Tibial nerve (tissue), 4 donors: ENCODE results near the gene LMNB1. TPM values are rescaled to one million over a fixed set of nuclear protein-coding genes. Genes with fewer than 3 reads are reported as not detected.
A peak's percentile ranks its signal among the peaks of the same experiment; 100 is the strongest.
"Not testable (repeated sequence)": the region's sequence is repeated elsewhere in the genome, so short reads cannot be mapped to it uniquely, and the experiment has no call there.

Experiments
- DNase-seq, 2 donors: peaks; one replicate each; pipeline ENCODE4 v3.0.0-alpha.2; 2019; ENCODE audit warnings: low spot score in 2 of 2
- H3K27ac ChIP-seq, 4 donors: fragments of 200-600 bp; sonication (generic) in 3 of 4; one replicate each; pipeline ENCODE4 v1.5.1; 2017 to 2019; ENCODE audit warnings: mild to moderate bottlenecking in 1 of 4
- H3K27me3 ChIP-seq, 2 donors: fragments of 200-600 bp; sonication (generic) in 1 of 2; one replicate each; pipeline versions ENCODE4 v1.5.1 to v1.6.0; 2017 to 2019
- H3K36me3 ChIP-seq, 3 donors: fragments of 200-600 bp; sonication (generic); one replicate each; pipeline ENCODE4 v1.5.1; 2018 to 2019
- H3K4me1 ChIP-seq, 4 donors: fragments of 200-600 bp; sonication (generic) in 3 of 4; one replicate each; pipeline ENCODE4 v1.5.1; 2017 to 2019
- H3K4me3 ChIP-seq, 4 donors: fragments of 200-600 bp; sonication (generic) in 3 of 4; one replicate each; pipeline ENCODE4 v1.5.1; 2017 to 2019; ENCODE audit warnings: mild to moderate bottlenecking in 1 of 4, moderate library complexity in 1 of 4
- H3K9me3 ChIP-seq, 4 donors: fragments of 200-600 bp; sonication (generic) in 3 of 4; one replicate each; pipeline ENCODE4 v1.5.1; 2017 to 2019
- EP300 ChIP-seq, 2 donors: sonication (generic); formaldehyde crosslinking; IDR thresholded peaks; one replicate each; pipeline ENCODE4 v1.6.1; 2017; ENCODE audit warnings: antibody characterized with exemption in 2 of 2, mild to moderate bottlenecking in 1 of 2
- POLR2A ChIP-seq, 2 donors: fragments of 450-650 bp; IDR thresholded peaks; one replicate each; pipeline ENCODE4 v1.6.1; 2017; ENCODE audit warnings: antibody characterized with exemption in 2 of 2, mild to moderate bottlenecking in 2 of 2, moderate library complexity in 2 of 2
- WGBS, 2 donors: methylation state at CpG; one replicate each; pipeline ENCODE4 v1.1.5; 2018; 5-methylcytosine and 5-hydroxymethylcytosine counted together
- total RNA-seq, 4 donors: library from RNA; depleted of rRNA; stranded (reverse); fragments of >200 nt; gene quantifications; one replicate each; pipeline ENCODE4 v1.1.0, GENCODE V29; 2016
- TF ChIP-seq, protein P1 (sequence below), 5 experiments: fragments of 200-600 bp in 3 of 5; fragments of 450-650 bp in 2 of 5; sonication (generic) in 3 of 5; IDR thresholded peaks; one replicate each; pipeline ENCODE4 v1.5.1; 2016 to 2019; ENCODE audit warnings: antibody characterized with exemption in 5 of 5, mild to moderate bottlenecking in 3 of 5, moderate library complexity in 2 of 5

LMNB1 gene
- total RNA-seq, 4 donors from 2014 or later: 5.2 to 18.9 (median 12.0) TPM

DNA sequence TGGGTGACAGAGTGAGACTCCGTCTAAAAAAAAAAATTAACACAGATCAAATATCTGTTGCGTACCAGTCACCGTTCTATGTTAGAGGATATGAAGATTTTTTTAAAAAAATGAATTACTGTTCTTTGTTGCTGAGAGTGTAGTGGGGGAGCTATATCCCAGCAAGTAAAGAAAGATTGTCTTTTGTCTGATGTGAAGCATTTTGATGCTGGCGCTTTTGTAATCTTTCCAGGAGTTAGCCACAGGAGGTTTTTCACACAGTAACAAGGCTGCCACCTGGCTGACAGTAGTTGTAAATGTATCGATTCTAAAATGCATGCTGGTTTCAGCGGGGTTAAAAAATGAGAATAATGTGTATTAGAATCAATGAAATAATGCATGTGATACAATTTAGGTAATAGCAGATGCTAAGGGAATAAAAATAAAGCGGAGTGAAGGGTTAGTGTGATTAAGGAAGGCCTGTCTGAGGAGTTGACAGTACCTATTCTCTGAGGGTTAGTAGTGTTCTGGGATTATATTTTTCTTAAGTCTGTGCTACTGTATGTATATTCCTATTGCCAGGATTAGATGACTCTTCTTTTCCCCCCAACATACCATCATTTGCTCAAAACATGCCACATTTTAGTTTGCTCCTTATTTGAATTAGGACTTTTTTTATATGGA lies 3.4 kb downstream of the LMNB1 start:
- TF ChIP-seq EP300 (IDR thresholded peaks at IDR 0.05) (no peak), POLR2A (IDR thresholded peaks at IDR 0.05) (no peak)
- TF ChIP-seq, protein P1, sequence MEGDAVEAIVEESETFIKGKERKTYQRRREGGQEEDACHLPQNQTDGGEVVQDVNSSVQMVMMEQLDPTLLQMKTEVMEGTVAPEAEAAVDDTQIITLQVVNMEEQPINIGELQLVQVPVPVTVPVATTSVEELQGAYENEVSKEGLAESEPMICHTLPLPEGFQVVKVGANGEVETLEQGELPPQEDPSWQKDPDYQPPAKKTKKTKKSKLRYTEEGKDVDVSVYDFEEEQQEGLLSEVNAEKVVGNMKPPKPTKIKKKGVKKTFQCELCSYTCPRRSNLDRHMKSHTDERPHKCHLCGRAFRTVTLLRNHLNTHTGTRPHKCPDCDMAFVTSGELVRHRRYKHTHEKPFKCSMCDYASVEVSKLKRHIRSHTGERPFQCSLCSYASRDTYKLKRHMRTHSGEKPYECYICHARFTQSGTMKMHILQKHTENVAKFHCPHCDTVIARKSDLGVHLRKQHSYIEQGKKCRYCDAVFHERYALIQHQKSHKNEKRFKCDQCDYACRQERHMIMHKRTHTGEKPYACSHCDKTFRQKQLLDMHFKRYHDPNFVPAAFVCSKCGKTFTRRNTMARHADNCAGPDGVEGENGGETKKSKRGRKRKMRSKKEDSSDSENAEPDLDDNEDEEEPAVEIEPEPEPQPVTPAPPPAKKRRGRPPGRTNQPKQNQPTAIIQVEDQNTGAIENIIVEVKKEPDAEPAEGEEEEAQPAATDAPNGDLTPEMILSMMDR (IDR thresholded peaks at IDR 0.05): peak; percentile 44 to 64 (median 56)
- 26 to 30% methylated on average over 7 of the region's 7 CpGs for WGBS, 2 donors
- DNase-seq: peak in 1 of 2 donors; percentile 47
- Histone ChIP-seq H3K27me3 (no peaks in the 10 kb centered on the region), H3K4me3 (no peak overlapping the region), H3K36me3 (no peaks in the 10 kb centered on the region), H3K4me1 (peaks cover 0 to 30% (median 5%) of the 10 kb centered on the region in 4 donors), H3K9me3 (no peaks in the 10 kb centered on the region), H3K27ac (no peak overlapping the region)

DNA sequence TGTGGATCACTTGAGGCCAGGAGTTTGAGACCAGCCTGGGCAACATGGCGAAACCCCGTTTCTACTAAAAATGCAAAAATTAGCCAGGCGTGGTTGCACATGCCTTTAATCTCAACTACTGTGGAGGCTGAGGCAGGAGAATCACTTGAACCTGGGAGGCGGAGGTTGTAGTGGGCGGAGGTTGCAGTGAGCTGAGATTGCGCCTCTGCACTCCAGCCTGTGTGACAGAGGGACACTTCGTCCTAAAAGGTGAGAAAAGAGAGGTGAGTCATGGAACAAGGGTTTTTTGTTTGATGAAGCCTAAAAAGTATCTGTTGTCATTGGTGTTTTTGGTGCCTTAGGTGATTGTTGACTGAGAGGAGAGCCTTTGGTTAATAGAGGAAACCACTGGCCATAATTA lies 11.5 kb downstream of the LMNB1 start:
- not testable (repeated sequence) for H3K4me3 ChIP-seq, H3K36me3 ChIP-seq, H3K27ac ChIP-seq, H3K27me3 ChIP-seq, H3K9me3 ChIP-seq, H3K4me1 ChIP-seq, DNase-seq
- WGBS, 2 donors: 97% methylated on average over 7 of the region's 7 CpGs

DNA sequence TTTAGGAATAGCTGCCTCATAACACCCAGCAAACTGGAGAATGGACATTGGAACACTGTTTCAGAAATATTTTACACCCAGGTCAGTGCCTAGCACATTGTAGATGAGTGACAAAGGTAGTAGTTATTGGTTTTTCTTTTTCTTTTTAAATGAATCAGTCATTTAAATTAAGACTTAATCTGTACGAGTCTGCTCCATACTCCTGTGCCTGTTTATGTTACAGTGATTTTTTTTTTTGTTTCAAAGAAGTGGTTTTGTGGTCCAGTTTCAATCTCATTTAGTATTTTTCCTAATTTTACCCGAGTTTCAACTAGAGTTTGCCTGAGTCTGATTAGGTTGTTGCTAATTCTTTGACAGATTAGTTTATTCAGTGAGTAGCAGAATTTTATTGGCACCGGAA lies 16.2 kb downstream of the LMNB1 start:
- H3K27me3 ChIP-seq: no peaks in the 10 kb centered on the region
- TF ChIP-seq, protein P1 (IDR thresholded peaks at IDR 0.05): no peak
- no peak for TF ChIP-seq POLR2A (IDR thresholded peaks at IDR 0.05)
- TF ChIP-seq EP300 (IDR thresholded peaks at IDR 0.05): no peak
- H3K4me3 ChIP-seq: no peak overlapping the region
- WGBS, 2 donors: 80 to 85% methylated on average over 3 of the region's 3 CpGs
- no peak overlapping the region for H3K27ac ChIP-seq
- no peaks in the 10 kb centered on the region for H3K4me1 ChIP-seq
- H3K9me3 ChIP-seq: no peaks in the 10 kb centered on the region
- no peaks in the 10 kb centered on the region for H3K36me3 ChIP-seq
- no peak for DNase-seq

GRCh38 chr5:126793648-126794047 lies 16.7 kb downstream of the LMNB1 start:
- not testable (repeated sequence) for H3K27ac ChIP-seq, H3K4me1 ChIP-seq, H3K27me3 ChIP-seq, DNase-seq, H3K9me3 ChIP-seq, H3K36me3 ChIP-seq, H3K4me3 ChIP-seq
- 95 to 98% methylated on average over 9 of the region's 9 CpGs for WGBS, 2 donors

- no peaks in the 10 kb centered on the region for H3K36me3 ChIP-seq
- no peak overlapping the region for H3K4me3 ChIP-seq
- H3K27me3 ChIP-seq: no peaks in the 10 kb centered on the region
- H3K4me1 ChIP-seq: no peaks in the 10 kb centered on the region
- WGBS, 2 donors: 65 to 73% methylated on average over 6 of the region's 6 CpGs
- H3K27ac ChIP-seq: no peak overlapping the region
- no peak for DNase-seq
- TF ChIP-seq POLR2A (IDR thresholded peaks at IDR 0.05) (no peak), EP300 (IDR thresholded peaks at IDR 0.05) (no peak)
- TF ChIP-seq, protein P1 (IDR thresholded peaks at IDR 0.05): no peak
- no peaks in the 10 kb centered on the region for H3K9me3 ChIP-seq
Observed at GRCh38 chr5:126794157-126794828, 17.4 kb downstream of the LMNB1 start.

DNA sequence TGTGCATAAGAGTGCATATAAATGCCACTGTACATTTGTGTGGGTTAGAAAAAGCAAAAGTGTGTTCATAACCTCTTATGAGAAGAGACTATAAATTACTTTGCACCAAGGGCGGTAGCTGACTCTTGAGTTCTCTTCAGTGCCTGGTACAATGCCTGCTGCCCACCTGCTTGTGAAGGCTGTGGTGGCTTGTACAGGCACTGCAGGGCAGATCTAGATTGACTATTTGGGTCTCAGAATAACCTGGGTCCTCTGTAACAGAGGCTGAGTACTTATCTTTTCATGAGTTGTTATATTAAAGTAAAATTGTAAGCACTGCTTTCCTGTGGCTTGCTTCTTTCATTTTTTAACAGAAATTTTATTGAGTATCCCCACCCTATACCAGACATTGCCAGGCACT lies 22.8 kb downstream of the LMNB1 start:
- WGBS, 2 donors: 81 to 83% methylated on average over 1 of the region's 1 CpG
- no peaks in the 10 kb centered on the region for H3K36me3 ChIP-seq
- H3K27me3 ChIP-seq: no peaks in the 10 kb centered on the region
- H3K9me3 ChIP-seq: no peaks in the 10 kb centered on the region
- H3K27ac ChIP-seq: no peak overlapping the region
- H3K4me3 ChIP-seq: no peak overlapping the region
- TF ChIP-seq EP300 (IDR thresholded peaks at IDR 0.05): no peak
- no peak for TF ChIP-seq POLR2A (IDR thresholded peaks at IDR 0.05)
- TF ChIP-seq, protein P1 (IDR thresholded peaks at IDR 0.05): no peak
- peaks cover 0 to 5% (median 0%) of the 10 kb centered on the region in 4 donors for H3K4me1 ChIP-seq
- no peak for DNase-seq
